ENCODE results near the gene CXXC5. TPM values are rescaled to one million over a fixed set of nuclear protein-coding genes. Genes with fewer than 3 reads are reported as not detected.

The CXXC5 gene
- total RNA-seq, 2 donors from 2014 or later, result 33.4 to 44.1 TPM

GRCh38 chr5:139636975-139637408 lies 11.2 kb upstream of the CXXC5 start:
- no peak for DNase-seq
- intact Hi-C loops (cut with DNase I), result no loop called here
- no peak for ATAC-seq

GRCh38 chr5:139637438-139638089 lies 10.6 kb upstream of the CXXC5 start:
- ATAC-seq (peak; percentile 79), DNase-seq (peak; percentile 89)
- intact Hi-C loops (cut with DNase I), result no loop called here

- intact Hi-C loops (cut with DNase I), result no loop called here
- ATAC-seq, result peak; percentile 82 to 83
- peak; percentile 87 for DNase-seq
Observed at GRCh38 chr5:139638090-139638735, 9.9 kb upstream of the CXXC5 start.

- intact Hi-C loops (cut with DNase I), result no loop called here
- DNase-seq (no peak), ATAC-seq (no peak)
Observed at GRCh38 chr5:139638736-139639618, 9.2 kb upstream of the CXXC5 start.

- peak; percentile 68 for DNase-seq
- ATAC-seq, result peak in 1 of 2 donors; percentile 2
Observed at GRCh38 chr5:139639619-139640380, 8.3 kb upstream of the CXXC5 start.

GRCh38 chr5:139640421-139641115 lies 7.6 kb upstream of the CXXC5 start:
- intact Hi-C loops (cut with DNase I), result loop anchor here in 1 of 2 donors (5.0 kb wide), 1 partner anchor 47 kb away; no protein-coding TSS in a partner anchor
- DNase-seq (no peak), ATAC-seq (no peak)

More at GRCh38 chr5:139639619-139640380, 8.3 kb upstream of the CXXC5 start:
- intact Hi-C loops (cut with DNase I), result loop anchor here in 1 of 2 donors (5.0 kb wide), 1 partner anchor 48 kb away; no protein-coding TSS in a partner anchor

GRCh38 chr5:139641116-139642080 lies 6.8 kb upstream of the CXXC5 start:
- ATAC-seq (no peak), DNase-seq (no peak)
- intact Hi-C loops (cut with DNase I), result loop anchor here in 1 of 2 donors (5.0 kb wide), 1 partner anchor 46 kb away; no protein-coding TSS in a partner anchor

GRCh38 chr5:139642213-139642612 lies 5.9 kb upstream of the CXXC5 start:
- ATAC-seq (no peak), DNase-seq (no peak)
- intact Hi-C loops (cut with DNase I), result loop anchor here in 1 of 2 donors (5.0 kb wide), 1 partner anchor 45 kb away; no protein-coding TSS in a partner anchor

- no peak for ATAC-seq
Observed at GRCh38 chr5:139642891-139643871, 5.0 kb upstream of the CXXC5 start.

GRCh38 chr5:139644001-139644456 lies 4.1 kb upstream of the CXXC5 start:
- peak; percentile 19 for DNase-seq
- intact Hi-C loops (cut with DNase I), result loop anchor here in 1 of 2 donors (5.0 kb wide), 1 partner anchor 43 kb away; no protein-coding TSS in a partner anchor
- no peak for ATAC-seq

More at GRCh38 chr5:139642891-139643871, 5.0 kb upstream of the CXXC5 start:
- DNase-seq, result peak; percentile 16
- intact Hi-C loops (cut with DNase I), result loop anchor here in 1 of 2 donors (5.0 kb wide), 1 partner anchor 44 kb away; no protein-coding TSS in a partner anchor

- ATAC-seq (no peak), DNase-seq (no peak)
- intact Hi-C loops (cut with DNase I), result loop anchor here in 1 of 2 donors (5.0 kb wide), 1 partner anchor 42 kb away; no protein-coding TSS in a partner anchor
Observed at GRCh38 chr5:139644646-139645429, 3.3 kb upstream of the CXXC5 start.

GRCh38 chr5:139645430-139645871 lies 2.7 kb upstream of the CXXC5 start:
- DNase-seq (no peak), ATAC-seq (no peak)
- intact Hi-C loops (cut with DNase I), result no loop called here

- DNase-seq (no peak), ATAC-seq (no peak)
- intact Hi-C loops (cut with DNase I), result no loop called here
Observed at GRCh38 chr5:139646111-139646510, 2.0 kb upstream of the CXXC5 start.

GRCh38 chr5:139646912-139647505 lies 1.1 kb upstream of the CXXC5 start:
- no peak for ATAC-seq
- DNase-seq, result peak; percentile 41
- intact Hi-C loops (cut with DNase I), result no loop called here
